ENCODE data around the gene GMCL2.

DNA sequence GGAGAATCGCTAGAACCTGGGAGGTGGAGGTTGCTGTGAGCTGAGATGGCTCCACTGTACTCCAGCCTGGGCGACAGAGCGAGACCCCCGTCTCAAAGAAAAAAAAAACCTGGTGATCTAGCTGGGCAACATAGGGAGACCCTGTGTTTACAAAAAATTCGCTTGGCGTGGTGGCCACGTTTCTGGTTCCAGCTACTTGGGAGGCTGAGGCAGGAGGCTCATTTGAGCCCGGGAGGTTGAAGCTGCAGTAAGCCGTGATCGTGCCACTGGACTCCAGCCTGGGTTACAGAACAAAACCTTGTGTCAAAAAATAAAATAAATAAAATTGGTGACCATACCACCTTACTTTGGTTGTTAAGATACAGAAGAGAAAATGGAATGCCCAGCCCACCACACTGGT lies 15.4 kb upstream of the GMCL2 start:
- TF ChIP-seq EZH2 (IDR thresholded peaks at IDR 0.05; ENCODE audit: low read length, unreplicated experiment) (no peak), EZH2phosphoT487 (IDR thresholded peaks at IDR 0.05; ENCODE audit: borderline replicate concordance, low read length) (no peak)
- TF ChIP-seq, protein P1, sequence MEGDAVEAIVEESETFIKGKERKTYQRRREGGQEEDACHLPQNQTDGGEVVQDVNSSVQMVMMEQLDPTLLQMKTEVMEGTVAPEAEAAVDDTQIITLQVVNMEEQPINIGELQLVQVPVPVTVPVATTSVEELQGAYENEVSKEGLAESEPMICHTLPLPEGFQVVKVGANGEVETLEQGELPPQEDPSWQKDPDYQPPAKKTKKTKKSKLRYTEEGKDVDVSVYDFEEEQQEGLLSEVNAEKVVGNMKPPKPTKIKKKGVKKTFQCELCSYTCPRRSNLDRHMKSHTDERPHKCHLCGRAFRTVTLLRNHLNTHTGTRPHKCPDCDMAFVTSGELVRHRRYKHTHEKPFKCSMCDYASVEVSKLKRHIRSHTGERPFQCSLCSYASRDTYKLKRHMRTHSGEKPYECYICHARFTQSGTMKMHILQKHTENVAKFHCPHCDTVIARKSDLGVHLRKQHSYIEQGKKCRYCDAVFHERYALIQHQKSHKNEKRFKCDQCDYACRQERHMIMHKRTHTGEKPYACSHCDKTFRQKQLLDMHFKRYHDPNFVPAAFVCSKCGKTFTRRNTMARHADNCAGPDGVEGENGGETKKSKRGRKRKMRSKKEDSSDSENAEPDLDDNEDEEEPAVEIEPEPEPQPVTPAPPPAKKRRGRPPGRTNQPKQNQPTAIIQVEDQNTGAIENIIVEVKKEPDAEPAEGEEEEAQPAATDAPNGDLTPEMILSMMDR (conservative IDR thresholded peaks at IDR 0.05; ENCODE audit: low read depth, low read length) = no peak
